ENCODE results near the gene BICD2.

Gene BICD2

GRCh38 chr9:92747459-92748232 lies 17.0 kb downstream of the BICD2 start:
- DNase-seq (ENCODE audit: low read depth in 3 of 3), result no peak

- no peak for DNase-seq (ENCODE audit: low read depth in 3 of 3)
These were observed 17.8 kb downstream of the BICD2 start for GRCh38 chr9:92746567-92747458.

- DNase-seq (ENCODE audit: low read depth in 3 of 3), result no peak
These were observed 18.8 kb downstream of the BICD2 start for GRCh38 chr9:92745881-92746280.

GRCh38 chr9:92745331-92745730 lies 19.3 kb downstream of the BICD2 start:
- no peak for DNase-seq (ENCODE audit: low read depth in 3 of 3)

- no peak for DNase-seq (ENCODE audit: low read depth in 3 of 3)
These were observed 23.7 kb downstream of the BICD2 start for GRCh38 chr9:92740969-92741368.

GRCh38 chr9:92740446-92740961 lies 24.1 kb downstream of the BICD2 start:
- DNase-seq (ENCODE audit: low read depth in 3 of 3), result no peak

- no peak for DNase-seq (ENCODE audit: low read depth in 3 of 3)
These were observed 24.6 kb downstream of the BICD2 start for GRCh38 chr9:92740009-92740408.

- no peak for DNase-seq (ENCODE audit: low read depth in 3 of 3)
These were observed 25.2 kb downstream of the BICD2 start for GRCh38 chr9:92739346-92739970.

- no peak for DNase-seq (ENCODE audit: low read depth in 3 of 3)
These were observed 26.0 kb downstream of the BICD2 start for GRCh38 chr9:92738661-92739081.

GRCh38 chr9:92737611-92738299 lies 26.9 kb downstream of the BICD2 start:
- DNase-seq (ENCODE audit: low read depth in 3 of 3), result no peak

GRCh38 chr9:92737216-92737606 lies 27.4 kb downstream of the BICD2 start:
- no peak for DNase-seq (ENCODE audit: low read depth in 3 of 3)

GRCh38 chr9:92736563-92737215 lies 27.9 kb downstream of the BICD2 start:
- no peak for DNase-seq (ENCODE audit: low read depth in 3 of 3)

- DNase-seq (ENCODE audit: low read depth in 3 of 3), result no peak
These were observed 28.7 kb downstream of the BICD2 start for GRCh38 chr9:92735636-92736562.

GRCh38 chr9:92734931-92735635 lies 29.6 kb downstream of the BICD2 start:
- no peak for DNase-seq (ENCODE audit: low read depth in 3 of 3)

- DNase-seq (ENCODE audit: low read depth in 3 of 3), result no peak
These were observed 33.7 kb downstream of the BICD2 start for GRCh38 chr9:92730897-92731296.

- DNase-seq (ENCODE audit: low read depth in 3 of 3), result no peak
These were observed 34.9 kb downstream of the BICD2 start for GRCh38 chr9:92729735-92730155.

- DNase-seq (ENCODE audit: low read depth in 3 of 3), result no peak
These were observed 35.5 kb downstream of the BICD2 start for GRCh38 chr9:92728831-92729734.
